Renal cortical epithelial cell (primary cell): ENCODE measurements around the gene FAM174C. TPM values are rescaled to one million over a fixed set of nuclear protein-coding genes. Genes with fewer than 3 reads are reported as not detected.
A peak's percentile ranks its signal among the peaks of the same experiment; 100 is the strongest.

Source experiments
- DNase-seq: peaks from one replicate; pipeline ENCODE4 v3.0.0-alpha.2; 2011; ENCODE audit warnings: low read depth
- total RNA-seq: library from RNA; depleted of rRNA; stranded (reverse); fragments of >200 nt; gene quantifications from 2 replicates; pipeline ENCODE4 v1.2.3, GENCODE V29; 2014

The FAM174C gene
- total RNA-seq, 1 donor from 2014 or later, result 13.9 TPM

GRCh38 chr19:1321539-1321938 is 46.2 kb downstream of the FAM174C start:
- DNase-seq, result no peak

GRCh38 chr19:1322198-1322981 is 47.1 kb downstream of the FAM174C start:
- no peak for DNase-seq

GRCh38 chr19:1324249-1324805 is 49.0 kb downstream of the FAM174C start:
- no peak for DNase-seq

- peak; percentile 9 for DNase-seq
Observed at GRCh38 chr19:1324806-1325567, 49.7 kb downstream of the FAM174C start.

GRCh38 chr19:1325568-1326294 is 50.4 kb downstream of the FAM174C start:
- DNase-seq, result no peak

GRCh38 chr19:1327125-1327524 is 51.8 kb downstream of the FAM174C start:
- DNase-seq, result no peak

Other genes starting within 250 kb of the FAM174C start
- 312 and 501 TPM in 2 replicates for gene CNN2, start 248.9 kb upstream of the FAM174C start, total RNA-seq
- gene ABCA7, start 235.4 kb upstream of the FAM174C start, total RNA-seq, result 15.6 and 24.6 TPM in 2 replicates
- 8.3 and 13.4 TPM in 2 replicates for gene ARHGAP45, start 208.4 kb upstream of the FAM174C start, total RNA-seq
- gene POLR2E, start 180.2 kb upstream of the FAM174C start, total RNA-seq, result 101 and 168 TPM in 2 replicates
- gene GPX4, start 171.5 kb upstream of the FAM174C start, total RNA-seq, result 205 and 337 TPM in 2 replicates
- gene SBNO2, start 101.3 kb upstream of the FAM174C start, total RNA-seq, result 40.5 and 113 TPM in 2 replicates
- 113 and 140 TPM in 2 replicates for gene STK11, start 69.8 kb upstream of the FAM174C start, total RNA-seq
- gene CBARP, start 37.5 kb upstream of the FAM174C start, total RNA-seq, result 0.87 and 4.3 TPM in 2 replicates
- 29.0 and 29.2 TPM in 2 replicates for gene ATP5F1D, start 33.8 kb upstream of the FAM174C start, total RNA-seq
- 12.2 and 44.9 TPM in 2 replicates for gene MIDN, start 26.9 kb upstream of the FAM174C start, total RNA-seq
- 174 and 314 TPM in 2 replicates for gene CIRBP, start 6.2 kb upstream of the FAM174C start, total RNA-seq
- 0.10 TPM in 1 of 2 replicates, not detected in the other for gene EFNA2, start 10.3 kb downstream of the FAM174C start, total RNA-seq
- 56.8 and 70.2 TPM in 2 replicates for gene NDUFS7, start 108.4 kb downstream of the FAM174C start, total RNA-seq
- 13.4 and 15.4 TPM in 2 replicates for gene GAMT, start 126.0 kb downstream of the FAM174C start, total RNA-seq
- 49.2 and 96.9 TPM in 2 replicates for gene DAZAP1, start 132.1 kb downstream of the FAM174C start, total RNA-seq
- 442 and 500 TPM in 2 replicates for gene RPS15, start 162.9 kb downstream of the FAM174C start, total RNA-seq
- gene APC2, start 174.6 kb downstream of the FAM174C start, total RNA-seq, result 0.05 TPM in 1 of 2 replicates, not detected in the other
- 26.4 and 31.4 TPM in 2 replicates for gene C19orf25, start 203.7 kb downstream of the FAM174C start, total RNA-seq
- 1.6 and 4.9 TPM in 2 replicates for gene PCSK4, start 214.8 kb downstream of the FAM174C start, total RNA-seq
- gene REEP6, start 215.7 kb downstream of the FAM174C start, total RNA-seq, result 4.9 and 8.7 TPM in 2 replicates
- 2.1 and 5.0 TPM in 2 replicates for gene ADAMTSL5, start 237.5 kb downstream of the FAM174C start, total RNA-seq
- gene PLK5, start 248.5 kb downstream of the FAM174C start, total RNA-seq, result not detected in 2 replicates